GM12801 (cell line): Measurements from ENCODE around the gene RAMACL.

ENCODE experiments used
- CTCF ChIP-seq: IDR thresholded peaks from one replicate; pipeline ENCODE4 v1.5.1; 2011; ENCODE audit warnings: control low read depth; ENCODE audit not compliant: insufficient read length; ENCODE audit errors: extremely low read depth

RAMACL gene

GRCh38 chr6:166544296-166544605 is 42.2 kb downstream of the RAMACL start:
- TF ChIP-seq CTCF = no peak

- no peak for TF ChIP-seq CTCF
Measured at GRCh38 chr6:166543603-166544295, 42.7 kb downstream of the RAMACL start.

- no peak for TF ChIP-seq CTCF
Measured at GRCh38 chr6:166542580-166542912, 43.9 kb downstream of the RAMACL start.

- no peak for TF ChIP-seq CTCF
Measured at GRCh38 chr6:166541876-166542579, 44.5 kb downstream of the RAMACL start.

- TF ChIP-seq CTCF = no peak
Measured at GRCh38 chr6:166541366-166541765, 45.1 kb downstream of the RAMACL start.

GRCh38 chr6:166540631-166541331 is 45.7 kb downstream of the RAMACL start:
- TF ChIP-seq CTCF = no peak

GRCh38 chr6:166539543-166539942 is 46.9 kb downstream of the RAMACL start:
- no peak for TF ChIP-seq CTCF
